ENCODE measurements around the gene SERTAD3. TPM values are rescaled to one million over a fixed set of nuclear protein-coding genes. Genes with fewer than 3 reads are reported as not detected.

Gene SERTAD3
- total RNA-seq, 5 donors from 2014 or later (not counting 1 experiment from before 2014, with no cell fraction given) = 17.4 to 26.7 (median 24.7) TPM

GRCh38 chr19:40415768-40416167, 28.4 kb downstream of the SERTAD3 start:
- Histone ChIP-seq H3K4me3 (ENCODE audit: control insufficient read depth in 1 of 2, extremely low read depth in 1 of 2, low read length in 1 of 2) (no peak overlapping the region), H3K27ac (ENCODE audit: low read length) (no peak overlapping the region), H3K27me3 (replicated peaks in 1 of 2; ENCODE audit: control insufficient read depth in 2 of 2, extremely low read depth in 1 of 2, insufficient read depth in 2 of 2, low read length in 1 of 2) (peaks cover 0 to 42% of the 10 kb centered on the region in 2 experiments), H3K4me1 (ENCODE audit: control insufficient read depth in 1 of 2, extremely low read depth in 1 of 2, insufficient read depth in 2 of 2, low read length in 2 of 2) (peaks cover 0 to 27% of the 10 kb centered on the region in 2 experiments), H3K9me3 (no peaks in the 10 kb centered on the region), H3K36me3 (ENCODE audit: control insufficient read depth in 2 of 2, extremely low read depth in 1 of 2, insufficient read depth in 1 of 2, low read length in 1 of 2) (no peaks in the 10 kb centered on the region)
- no peak overlapping the region for H3K4me3 Mint-ChIP-seq
- 91% methylated on average over 2 of the region's 2 CpGs for WGBS (ENCODE audit: insufficient coverage)
- H3K36me3 Mint-ChIP-seq = no peaks in the 10 kb centered on the region
- no peak for DNase-seq
- ChIA-PET CTCF (interaction anchor here in 1 of 2 donors (0.6 kb wide), 1 partner anchor 1782 kb away, joined by 3 read pairs; no protein-coding TSS in a partner anchor), POLR2A (no interaction called here)
- H3K27me3 Mint-ChIP-seq = peaks cover 0 to 2% of the 10 kb centered on the region in 2 donors
- peak overlapping the region in 1 of 2 donors; percentile 31 for H3K27ac Mint-ChIP-seq
- peaks cover 16 to 26% (median 18%) of the 10 kb centered on the region in 3 donors for H3K4me1 Mint-ChIP-seq
- no peaks in the 10 kb centered on the region for H3K9me3 Mint-ChIP-seq
- ATAC-seq (replicated peaks in 1 of 4) = no peak

GRCh38 chr19:40414542-40415535, 29.3 kb downstream of the SERTAD3 start:
- Histone ChIP-seq H3K4me3 (ENCODE audit: control insufficient read depth in 1 of 2, extremely low read depth in 1 of 2, low read length in 1 of 2) (no peak overlapping the region), H3K36me3 (ENCODE audit: control insufficient read depth in 2 of 2, extremely low read depth in 1 of 2, insufficient read depth in 1 of 2, low read length in 1 of 2) (no peaks in the 10 kb centered on the region), H3K27ac (ENCODE audit: low read length) (no peak overlapping the region), H3K9me3 (no peaks in the 10 kb centered on the region), H3K4me1 (ENCODE audit: control insufficient read depth in 1 of 2, extremely low read depth in 1 of 2, insufficient read depth in 2 of 2, low read length in 2 of 2) (peaks cover 0 to 22% of the 10 kb centered on the region in 2 experiments), H3K27me3 (replicated peaks in 1 of 2; ENCODE audit: control insufficient read depth in 2 of 2, extremely low read depth in 1 of 2, insufficient read depth in 2 of 2, low read length in 1 of 2) (peaks cover 0 to 46% of the 10 kb centered on the region in 2 experiments)
- Mint-ChIP-seq H3K36me3 (no peaks in the 10 kb centered on the region), H3K27ac (no peak overlapping the region), H3K27me3 (peaks cover 0 to 2% of the 10 kb centered on the region in 2 donors), H3K4me1 (peaks cover 16 to 25% (median 16%) of the 10 kb centered on the region in 3 donors), H3K4me3 (no peak overlapping the region), H3K9me3 (no peaks in the 10 kb centered on the region)
- WGBS (ENCODE audit: insufficient coverage) = 97% methylated on average over 14 of the region's 21 CpGs
- POLR2A ChIA-PET = interaction anchor here in 1 of 2 donors (0.6 kb wide), 1 partner anchor 11 kb away, joined by 4 read pairs; no protein-coding TSS in a partner anchor
- ATAC-seq (replicated peaks in 1 of 4) (no peak), DNase-seq (no peak)
- CTCF ChIA-PET = no interaction called here

GRCh38 chr19:40413291-40413845, 30.8 kb downstream of the SERTAD3 start, which contains the start of gene PRX:
PRX (minus strand) TSS chr19:40413378; CDS start chr19:40407932, 5,446 bp downstream.
- H3K36me3 ChIP-seq (ENCODE audit: control insufficient read depth in 2 of 2, extremely low read depth in 1 of 2, insufficient read depth in 1 of 2, low read length in 1 of 2) = no peaks in the 10 kb centered on the region
- H3K27me3 Mint-ChIP-seq = peaks cover 0 to 2% of the 10 kb centered on the region in 2 donors
- ChIA-PET POLR2A (interaction anchor here (0.5 to 0.6 kb wide), 2 partner anchors 124 to 1046 kb away, joined by 4 to 11 read pairs; no protein-coding TSS in a partner anchor), CTCF (no interaction called here)
- no peaks in the 10 kb centered on the region for H3K9me3 ChIP-seq
- no peaks in the 10 kb centered on the region for H3K36me3 Mint-ChIP-seq
- no peaks in the 10 kb centered on the region for H3K9me3 Mint-ChIP-seq
- H3K4me3 Mint-ChIP-seq = no peak within 1 kb of the TSS
- H3K4me1 Mint-ChIP-seq = peaks cover 13 to 22% (median 14%) of the 10 kb centered on the region in 3 donors
- DNase-seq (no peak), ATAC-seq (replicated peaks in 1 of 4) (no peak)
- peaks cover 0 to 46% of the 10 kb centered on the region in 2 experiments for H3K27me3 ChIP-seq (replicated peaks in 1 of 2; ENCODE audit: control insufficient read depth in 2 of 2, extremely low read depth in 1 of 2, insufficient read depth in 2 of 2, low read length in 1 of 2)
- H3K27ac ChIP-seq (ENCODE audit: low read length) = no peak within 1 kb of the TSS
- no peak within 1 kb of the TSS for H3K4me3 ChIP-seq (ENCODE audit: control insufficient read depth in 1 of 2, extremely low read depth in 1 of 2, low read length in 1 of 2)
- 49% methylated on average over 6 of the region's 18 CpGs for WGBS (ENCODE audit: insufficient coverage)
- H3K27ac Mint-ChIP-seq = no peak within 1 kb of the TSS
- peaks cover 0 to 22% of the 10 kb centered on the region in 2 experiments for H3K4me1 ChIP-seq (ENCODE audit: control insufficient read depth in 1 of 2, extremely low read depth in 1 of 2, insufficient read depth in 2 of 2, low read length in 2 of 2)

GRCh38 chr19:40412866-40413265, 31.3 kb downstream of the SERTAD3 start:
- 96% methylated on average over 2 of the region's 4 CpGs for WGBS (ENCODE audit: insufficient coverage)
- ATAC-seq (replicated peaks in 1 of 4) (no peak), DNase-seq (no peak)
- ChIA-PET CTCF (no interaction called here), POLR2A (no interaction called here)
- Mint-ChIP-seq H3K4me3 (no peak overlapping the region), H3K4me1 (peaks cover 12 to 22% (median 17%) of the 10 kb centered on the region in 3 donors), H3K9me3 (no peaks in the 10 kb centered on the region), H3K27me3 (peaks cover 0 to 2% of the 10 kb centered on the region in 2 donors), H3K27ac (no peak overlapping the region), H3K36me3 (no peaks in the 10 kb centered on the region)
- H3K9me3 ChIP-seq = no peaks in the 10 kb centered on the region
- H3K4me1 ChIP-seq (ENCODE audit: control insufficient read depth in 1 of 2, extremely low read depth in 1 of 2, insufficient read depth in 2 of 2, low read length in 2 of 2) = peaks cover 0 to 27% of the 10 kb centered on the region in 2 experiments
- no peak overlapping the region for H3K4me3 ChIP-seq (ENCODE audit: control insufficient read depth in 1 of 2, extremely low read depth in 1 of 2, low read length in 1 of 2)
- no peak overlapping the region for H3K27ac ChIP-seq (ENCODE audit: low read length)
- H3K27me3 ChIP-seq (replicated peaks in 1 of 2; ENCODE audit: control insufficient read depth in 2 of 2, extremely low read depth in 1 of 2, insufficient read depth in 2 of 2, low read length in 1 of 2) = peaks cover 0 to 46% of the 10 kb centered on the region in 2 experiments
- no peaks in the 10 kb centered on the region for H3K36me3 ChIP-seq (ENCODE audit: control insufficient read depth in 2 of 2, extremely low read depth in 1 of 2, insufficient read depth in 1 of 2, low read length in 1 of 2)

GRCh38 chr19:40411958-40412499, 32.1 kb downstream of the SERTAD3 start:
- WGBS (ENCODE audit: insufficient coverage) = 70% methylated on average over 3 of the region's 8 CpGs
- H3K9me3 ChIP-seq = no peaks in the 10 kb centered on the region
- H3K27ac Mint-ChIP-seq = no peak overlapping the region
- H3K4me1 Mint-ChIP-seq = peaks cover 11 to 18% (median 17%) of the 10 kb centered on the region in 3 donors
- POLR2A ChIA-PET = no interaction called here
- H3K4me1 ChIP-seq (ENCODE audit: control insufficient read depth in 1 of 2, extremely low read depth in 1 of 2, insufficient read depth in 2 of 2, low read length in 2 of 2) = peaks cover 0 to 25% of the 10 kb centered on the region in 2 experiments
- no peak for ATAC-seq (replicated peaks in 1 of 4)
- no peaks in the 10 kb centered on the region for H3K36me3 ChIP-seq (ENCODE audit: control insufficient read depth in 2 of 2, extremely low read depth in 1 of 2, insufficient read depth in 1 of 2, low read length in 1 of 2)
- no peak overlapping the region for H3K27ac ChIP-seq (ENCODE audit: low read length)
- CTCF ChIA-PET = no interaction called here
- H3K4me3 ChIP-seq (ENCODE audit: control insufficient read depth in 1 of 2, extremely low read depth in 1 of 2, low read length in 1 of 2) = no peak overlapping the region
- no peaks in the 10 kb centered on the region for H3K9me3 Mint-ChIP-seq
- no peak for DNase-seq
- H3K27me3 Mint-ChIP-seq = peaks cover 0 to 2% of the 10 kb centered on the region in 2 donors
- H3K36me3 Mint-ChIP-seq = no peaks in the 10 kb centered on the region
- peaks cover 0 to 42% of the 10 kb centered on the region in 2 experiments for H3K27me3 ChIP-seq (replicated peaks in 1 of 2; ENCODE audit: control insufficient read depth in 2 of 2, extremely low read depth in 1 of 2, insufficient read depth in 2 of 2, low read length in 1 of 2)
- no peak overlapping the region for H3K4me3 Mint-ChIP-seq

Data from T-cell (primary cell).